Measurements from ENCODE around the gene KNOP1.

KNOP1 gene

DNA sequence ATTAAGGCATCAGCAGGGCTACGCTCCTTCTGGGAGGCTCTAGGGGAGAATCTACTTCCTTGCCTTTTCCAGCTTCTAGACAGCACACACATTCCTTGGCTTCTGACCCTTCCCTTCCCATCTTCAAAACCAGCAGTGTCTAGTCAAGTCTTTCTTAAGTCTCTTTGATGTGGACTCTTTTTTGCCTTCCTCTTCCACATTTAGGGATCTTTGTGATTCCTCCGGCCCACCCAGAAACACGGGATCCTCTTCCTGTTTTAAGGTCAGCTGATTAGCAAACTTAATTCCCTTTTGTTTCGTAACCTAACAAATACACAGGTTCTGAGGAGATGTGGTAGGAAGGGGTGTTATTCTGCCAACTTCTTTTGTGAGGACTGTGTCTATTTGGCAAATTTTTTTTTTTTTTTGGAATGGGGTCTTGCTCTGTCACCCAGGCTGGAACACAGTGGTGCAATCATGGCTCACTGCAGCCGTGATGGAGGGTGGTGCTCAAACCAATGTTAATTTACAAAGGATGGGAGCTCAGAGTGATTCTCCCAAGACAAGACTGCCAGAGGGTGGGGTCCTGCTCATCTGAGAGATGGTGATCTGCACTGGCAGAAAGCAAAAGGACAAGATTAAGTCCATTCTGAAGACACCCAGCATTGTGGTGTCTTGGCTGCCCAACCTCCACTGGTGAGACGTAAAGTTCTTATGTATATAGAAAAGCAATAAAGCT lies 14.7 kb downstream of the KNOP1 start:
- H3K9me3 Mint-ChIP-seq: no peaks in the 10 kb centered on the region

DNA sequence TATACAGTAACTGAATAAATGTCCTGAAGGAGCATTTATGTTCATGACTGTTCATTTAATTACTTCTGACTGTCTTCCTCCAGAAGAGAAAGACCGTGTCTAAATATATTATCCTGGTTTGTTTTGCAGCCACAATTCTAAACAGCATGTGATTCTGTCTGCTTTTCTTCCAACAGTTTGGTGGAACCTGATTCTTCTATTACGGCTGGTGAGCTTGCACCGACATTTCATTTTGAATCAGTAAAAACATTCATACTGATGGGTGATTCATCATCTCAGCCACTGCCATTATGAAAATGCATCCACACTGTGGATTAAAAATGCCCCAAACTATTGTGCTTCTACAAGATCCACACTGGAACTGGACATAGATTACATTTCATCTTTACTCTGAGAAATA lies 16.9 kb downstream of the KNOP1 start:
- Mint-ChIP-seq H3K9me3 (no peaks in the 10 kb centered on the region), H3K36me3 (ENCODE audit: low read depth) (peaks cover 81% of the 10 kb centered on the region), H3K4me3 (no peak overlapping the region)

More for the DNA sequence above, 14.7 kb downstream of the KNOP1 start:
- TF ChIP-seq, protein P1, sequence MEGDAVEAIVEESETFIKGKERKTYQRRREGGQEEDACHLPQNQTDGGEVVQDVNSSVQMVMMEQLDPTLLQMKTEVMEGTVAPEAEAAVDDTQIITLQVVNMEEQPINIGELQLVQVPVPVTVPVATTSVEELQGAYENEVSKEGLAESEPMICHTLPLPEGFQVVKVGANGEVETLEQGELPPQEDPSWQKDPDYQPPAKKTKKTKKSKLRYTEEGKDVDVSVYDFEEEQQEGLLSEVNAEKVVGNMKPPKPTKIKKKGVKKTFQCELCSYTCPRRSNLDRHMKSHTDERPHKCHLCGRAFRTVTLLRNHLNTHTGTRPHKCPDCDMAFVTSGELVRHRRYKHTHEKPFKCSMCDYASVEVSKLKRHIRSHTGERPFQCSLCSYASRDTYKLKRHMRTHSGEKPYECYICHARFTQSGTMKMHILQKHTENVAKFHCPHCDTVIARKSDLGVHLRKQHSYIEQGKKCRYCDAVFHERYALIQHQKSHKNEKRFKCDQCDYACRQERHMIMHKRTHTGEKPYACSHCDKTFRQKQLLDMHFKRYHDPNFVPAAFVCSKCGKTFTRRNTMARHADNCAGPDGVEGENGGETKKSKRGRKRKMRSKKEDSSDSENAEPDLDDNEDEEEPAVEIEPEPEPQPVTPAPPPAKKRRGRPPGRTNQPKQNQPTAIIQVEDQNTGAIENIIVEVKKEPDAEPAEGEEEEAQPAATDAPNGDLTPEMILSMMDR (IDR thresholded peaks at IDR 0.05; ENCODE audit: unreplicated experiment in 3 of 3): no peak
- Mint-ChIP-seq H3K36me3 (ENCODE audit: low read depth) (peaks cover 80% of the 10 kb centered on the region), H3K4me1 (peaks cover 47% of the 10 kb centered on the region), H3K4me3 (no peak overlapping the region), H3K27me3 (ENCODE audit: low read depth) (no peaks in the 10 kb centered on the region), H3K27ac (peak overlapping the region in 1 of 3 experiments; percentile 54)

DNA sequence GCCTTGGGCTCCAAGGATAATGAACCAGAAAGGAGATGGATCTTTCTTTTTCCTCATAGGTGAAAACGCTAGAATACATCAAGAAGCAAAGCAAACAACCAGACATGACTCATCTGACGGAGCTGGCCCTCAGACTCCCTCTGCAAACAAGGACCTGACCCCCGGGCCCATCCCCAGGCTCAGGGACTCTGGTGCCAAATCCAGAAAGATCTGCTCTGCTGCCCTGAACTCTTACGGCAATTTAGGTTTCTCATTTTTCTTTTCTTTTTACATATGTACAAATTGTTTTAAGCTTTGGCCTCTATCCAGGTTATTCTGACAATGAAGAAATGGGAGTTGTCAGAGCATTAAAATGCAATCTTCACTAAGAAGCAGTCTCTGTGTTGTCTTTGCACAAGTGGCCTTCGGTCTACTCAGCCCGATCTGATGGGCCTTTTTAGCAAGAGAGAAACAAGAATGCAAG lies 17.7 kb downstream of the KNOP1 start:
- H3K4me1 Mint-ChIP-seq: peaks cover 39% of the 10 kb centered on the region
- H3K4me3 Mint-ChIP-seq: peak overlapping the region in 1 of 3 experiments; percentile 21

More for the DNA sequence above, 16.9 kb downstream of the KNOP1 start:
- Mint-ChIP-seq H3K4me1 (peaks cover 44% of the 10 kb centered on the region), H3K27me3 (ENCODE audit: low read depth) (no peaks in the 10 kb centered on the region), H3K27ac (peak overlapping the region; percentile 83 to 98 (median 95))
- TF ChIP-seq, protein P1 (IDR thresholded peaks at IDR 0.05; ENCODE audit: unreplicated experiment in 3 of 3): no peak

DNA sequence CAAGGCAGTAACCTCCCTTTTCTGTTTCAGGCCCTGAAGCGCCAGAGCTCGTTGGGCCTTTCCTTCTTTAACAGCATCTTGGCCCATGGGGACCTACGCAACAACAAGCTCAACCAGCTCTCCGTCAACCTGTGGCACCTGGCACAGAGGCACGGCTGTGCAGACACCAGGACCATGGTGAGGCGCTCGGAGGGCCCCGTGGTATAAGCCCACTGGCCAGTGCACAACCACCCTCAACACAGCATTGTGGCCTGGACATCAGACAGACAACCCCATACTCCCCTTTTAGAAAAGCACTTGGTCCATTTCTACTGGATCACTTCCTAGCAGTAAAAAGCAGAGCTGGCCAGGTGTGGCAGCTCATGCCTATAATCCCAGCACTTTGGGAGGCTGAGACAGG lies 18.6 kb downstream of the KNOP1 start:
- H3K27ac Mint-ChIP-seq: peak overlapping the region in 2 of 3 experiments; percentile 61 to 98
- H3K4me1 Mint-ChIP-seq: peaks cover 39% of the 10 kb centered on the region
- H3K27me3 Mint-ChIP-seq (ENCODE audit: low read depth): no peaks in the 10 kb centered on the region
- TF ChIP-seq, protein P1 (IDR thresholded peaks at IDR 0.05; ENCODE audit: unreplicated experiment in 3 of 3): no peak
- H3K4me3 Mint-ChIP-seq: no peak overlapping the region
- no peaks in the 10 kb centered on the region for H3K9me3 Mint-ChIP-seq
- peaks cover 71% of the 10 kb centered on the region for H3K36me3 Mint-ChIP-seq (ENCODE audit: low read depth)

More for the DNA sequence above, 17.7 kb downstream of the KNOP1 start:
- H3K27ac Mint-ChIP-seq: peak overlapping the region; percentile 83 to 98 (median 95)
- H3K36me3 Mint-ChIP-seq (ENCODE audit: low read depth): peaks cover 74% of the 10 kb centered on the region
- H3K9me3 Mint-ChIP-seq: no peaks in the 10 kb centered on the region
- TF ChIP-seq, protein P1 (IDR thresholded peaks at IDR 0.05; ENCODE audit: unreplicated experiment in 3 of 3): no peak
- no peaks in the 10 kb centered on the region for H3K27me3 Mint-ChIP-seq (ENCODE audit: low read depth)

DNA sequence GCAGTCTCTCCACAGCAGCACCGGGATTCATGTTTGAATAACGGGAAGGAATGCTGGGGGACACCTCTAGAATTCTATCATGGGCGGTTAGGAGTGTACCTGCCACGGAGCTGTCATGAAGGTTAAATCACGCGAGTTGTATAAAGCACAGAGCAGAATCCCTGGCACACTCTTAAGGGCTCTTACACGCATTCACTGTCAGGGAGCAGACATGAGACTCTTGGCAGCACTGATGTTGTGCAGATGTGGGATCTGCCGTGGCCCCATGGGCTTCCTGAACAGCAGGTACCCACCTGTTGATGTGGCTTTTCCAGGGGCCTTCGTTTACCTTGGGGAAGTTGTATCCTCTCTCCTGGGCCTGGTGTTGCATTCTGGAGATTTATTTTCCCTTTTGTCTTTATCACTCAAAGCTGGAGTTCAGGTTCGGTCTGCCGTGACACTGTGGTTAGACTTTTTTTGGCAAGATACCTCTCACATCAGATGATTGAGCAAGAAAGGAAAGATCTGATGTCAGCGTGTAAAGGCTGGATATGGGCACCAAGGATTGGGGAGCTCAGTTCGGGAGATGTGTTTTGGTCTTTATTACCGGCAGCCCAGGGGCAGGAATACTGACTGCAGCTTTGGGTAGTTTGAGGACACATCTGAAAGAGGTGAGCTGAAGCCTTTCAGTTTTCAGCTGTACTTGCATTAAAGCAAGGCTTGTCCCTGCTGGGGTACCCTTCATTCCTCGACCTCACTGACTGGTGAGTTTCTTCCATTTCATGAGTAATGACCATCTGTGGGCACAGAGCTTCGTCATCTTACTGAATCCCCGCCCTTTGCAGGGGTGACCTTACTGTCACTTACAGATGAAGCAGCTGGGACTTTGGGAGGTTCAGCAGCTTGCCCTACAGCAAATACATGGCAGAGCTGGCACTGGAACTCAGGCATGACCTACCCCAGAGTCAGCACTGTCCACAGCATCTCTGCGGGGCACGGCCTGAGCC lies 19.3 kb downstream of the KNOP1 start:
- Mint-ChIP-seq H3K4me1 (peaks cover 39% of the 10 kb centered on the region), H3K36me3 (ENCODE audit: low read depth) (peaks cover 70% of the 10 kb centered on the region), H3K9me3 (no peaks in the 10 kb centered on the region), H3K4me3 (no peak overlapping the region), H3K27me3 (ENCODE audit: low read depth) (no peaks in the 10 kb centered on the region), H3K27ac (peak overlapping the region in 2 of 3 experiments; percentile 23 to 98)
- TF ChIP-seq, protein P1 (IDR thresholded peaks at IDR 0.05; ENCODE audit: unreplicated experiment in 3 of 3): no peak

All from nephron (organoid).